K562 (cell line): Measurements from ENCODE around the gene TMEM114.

Source experiments
- EZH2 ChIP-seq: IDR thresholded peaks from 2 replicates; pipeline ENCODE4 v1.6.1; 2012; ENCODE audit warnings: low read depth, mild to moderate bottlenecking, inconsistent platforms, low read length, borderline replicate concordance
- FOXK1 ChIP-seq: sonication (generic); formaldehyde crosslinking; IDR thresholded peaks from 2 replicates; pipeline ENCODE4 v1.8.0; 2022; ENCODE audit warnings: missing genetic modification reagents, mild to moderate bottlenecking, borderline replicate concordance
- HMG20A ChIP-seq: fragments of 450-650 bp; formaldehyde crosslinking; conservative IDR thresholded peaks from 2 replicates; pipeline ENCODE4 v1.4.0; 2020; ENCODE audit warnings: mild to moderate bottlenecking, mixed read lengths
- MAZ ChIP-seq, 2 experiments: fragments of 450-650 bp in 1 of 2; sonication (generic) in 1 of 2; formaldehyde crosslinking; IDR thresholded peaks in 1 of 2; conservative IDR thresholded peaks in 1 of 2; 2 replicates each; pipeline versions ENCODE4 v1.4.0 to v1.5.0; 2020; ENCODE audit warnings: mild to moderate bottlenecking in 1 of 2, missing genetic modification reagents in 1 of 2

GRCh38 chr16:8551388-8552332 is 38.7 kb downstream of the TMEM114 start:
- no peak for TF ChIP-seq FOXK1 (CRISPR knock-in tag)
- no peak for TF ChIP-seq EZH2
- TF ChIP-seq HMG20A = no peak
- no peak for TF ChIP-seq MAZ (CRISPR knock-in tag; conservative IDR thresholded peaks at IDR 0.05 in 1 of 2, IDR thresholded peaks at IDR 0.05 in 1 of 2)
